ENCODE data around the gene PANK4. TPM values are rescaled to one million over a fixed set of nuclear protein-coding genes. Genes with fewer than 3 reads are reported as not detected.

Gene PANK4
- total RNA-seq, 6 donors from 2014 or later: 20.7 to 123 (median 36.9) TPM

DNA sequence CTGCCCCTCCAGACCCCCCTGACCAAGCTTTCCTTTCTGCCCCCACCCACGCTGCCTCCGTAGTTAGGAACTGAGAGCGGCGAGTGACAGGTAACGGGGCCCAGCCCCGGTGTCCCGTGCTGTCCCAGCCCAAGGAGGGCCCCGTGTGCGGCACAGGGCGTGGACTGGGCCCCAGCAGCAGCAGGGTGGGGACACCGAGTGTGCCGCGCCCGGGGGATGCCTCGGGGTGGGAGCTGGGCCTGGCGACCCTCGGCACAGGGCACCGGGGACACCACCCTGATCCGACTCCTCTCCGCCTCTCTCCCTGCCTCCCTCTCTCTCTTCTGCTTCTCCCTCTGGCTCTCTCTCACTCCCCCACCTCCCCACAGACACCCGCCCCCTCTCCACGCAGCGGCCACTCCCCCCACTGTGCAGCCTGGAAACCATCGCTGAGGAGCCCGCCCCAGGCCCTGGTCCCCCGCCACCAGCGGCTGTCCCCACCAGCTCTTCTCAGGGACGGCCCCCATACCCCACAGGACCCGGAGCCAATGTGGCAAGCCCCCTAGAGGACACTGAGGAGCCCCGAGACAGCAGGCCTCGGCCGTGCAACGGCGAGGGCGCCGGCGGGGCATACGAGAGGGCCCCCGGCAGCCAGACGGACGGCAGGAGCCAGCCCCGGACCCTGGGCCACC lies 22.7 kb downstream of the PANK4 start:
- TF ChIP-seq POLR2AphosphoS5 (IDR thresholded peaks at IDR 0.05) (no peak), EP300 (IDR thresholded peaks at IDR 0.05) (no peak), CTCF (IDR thresholded peaks at IDR 0.05) (no peak), POLR2A (IDR thresholded peaks at IDR 0.05) (no peak)
- Histone ChIP-seq H3K36me3 (peaks cover 5 to 16% (median 13%) of the 10 kb centered on the region in 4 donors), H3K4me1 (peaks cover 3 to 37% (median 7%) of the 10 kb centered on the region in 4 donors), H3K27me3 (peaks cover 0 to 7% (median 0%) of the 10 kb centered on the region in 4 donors), H3K27ac (no peak overlapping the region), H3K4me3 (no peak overlapping the region), H3K9me3 (no peaks in the 10 kb centered on the region)
- no peak for ATAC-seq (ENCODE audit: low FRiP score in 2 of 2)
- DNase-seq: peak in 1 of 2 donors; percentile 79
- 32 to 51% methylated on average over 17 to 25 of the region's 42 CpGs for WGBS, 2 donors

- ATAC-seq (ENCODE audit: low FRiP score in 2 of 2): no peak
Observed at GRCh38 chr1:2502661-2503553, 23.5 kb downstream of the PANK4 start.

GRCh38 chr1:2502210-2502609 lies 24.2 kb downstream of the PANK4 start:
- peaks cover 0 to 7% (median 0%) of the 10 kb centered on the region in 4 donors for H3K27me3 ChIP-seq
- H3K36me3 ChIP-seq: peaks cover 0 to under 1% (median 0%) of the 10 kb centered on the region in 4 donors
- 87 to 89% methylated on average over 17 to 18 of the region's 34 CpGs for WGBS, 2 donors
- no peak for TF ChIP-seq CTCF (IDR thresholded peaks at IDR 0.05)
- TF ChIP-seq POLR2AphosphoS5 (IDR thresholded peaks at IDR 0.05): no peak
- no peak for TF ChIP-seq EP300 (IDR thresholded peaks at IDR 0.05)
- no peak for TF ChIP-seq POLR2A (IDR thresholded peaks at IDR 0.05)
- DNase-seq: peak in 1 of 2 donors; percentile 79
- peaks cover 3 to 33% (median 7%) of the 10 kb centered on the region in 4 donors for H3K4me1 ChIP-seq
- ATAC-seq (ENCODE audit: low FRiP score in 2 of 2): no peak
- no peak overlapping the region for H3K4me3 ChIP-seq
- no peaks in the 10 kb centered on the region for H3K9me3 ChIP-seq
- H3K27ac ChIP-seq: no peak overlapping the region

More at GRCh38 chr1:2502661-2503553, 23.5 kb downstream of the PANK4 start:
- H3K27ac ChIP-seq: no peak overlapping the region
- no peaks in the 10 kb centered on the region for H3K9me3 ChIP-seq
- H3K4me3 ChIP-seq: no peak overlapping the region
- TF ChIP-seq POLR2A (IDR thresholded peaks at IDR 0.05) (no peak), EP300 (IDR thresholded peaks at IDR 0.05) (no peak), POLR2AphosphoS5 (IDR thresholded peaks at IDR 0.05) (no peak), CTCF (IDR thresholded peaks at IDR 0.05) (no peak)
- peaks cover 0 to 7% (median 0%) of the 10 kb centered on the region in 4 donors for H3K27me3 ChIP-seq
- peaks cover 3 to 37% (median 7%) of the 10 kb centered on the region in 4 donors for H3K4me1 ChIP-seq
- 78 to 85% methylated on average over 7 to 31 of the region's 36 CpGs for WGBS, 2 donors
- peak in 1 of 2 donors; percentile 78 for DNase-seq
- H3K36me3 ChIP-seq: peaks cover 1 to 8% (median 5%) of the 10 kb centered on the region in 4 donors

DNA sequence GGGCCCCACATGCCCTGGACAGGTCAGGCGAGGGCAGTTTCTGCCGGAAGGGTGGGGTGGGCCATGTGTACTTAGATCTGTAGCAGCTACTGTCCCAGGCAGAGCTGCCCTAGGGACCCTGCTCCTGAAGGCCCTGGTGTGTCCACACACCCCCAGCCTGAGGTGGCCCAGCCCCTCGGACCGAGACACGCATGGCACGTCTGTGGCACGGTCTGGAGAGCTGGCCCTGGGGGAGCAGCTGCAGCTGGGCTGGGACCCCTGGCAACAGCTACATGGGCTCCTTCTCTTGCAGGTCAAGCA lies 24.6 kb downstream of the PANK4 start:
- H3K27ac ChIP-seq: no peak overlapping the region
- H3K4me3 ChIP-seq: no peak overlapping the region
- 70% methylated on average over 2 of the region's 7 CpGs; no CpG with 5 or more reads in 1 of the 2 donors for WGBS, 2 donors
- no peaks in the 10 kb centered on the region for H3K36me3 ChIP-seq
- no peak for DNase-seq
- ATAC-seq (ENCODE audit: low FRiP score in 2 of 2): no peak
- H3K27me3 ChIP-seq: peaks cover 0 to 7% (median 0%) of the 10 kb centered on the region in 4 donors
- H3K9me3 ChIP-seq: no peaks in the 10 kb centered on the region
- TF ChIP-seq CTCF (IDR thresholded peaks at IDR 0.05) (no peak), POLR2AphosphoS5 (IDR thresholded peaks at IDR 0.05) (no peak), POLR2A (IDR thresholded peaks at IDR 0.05) (no peak), EP300 (IDR thresholded peaks at IDR 0.05) (no peak)
- peaks cover 3 to 29% (median 7%) of the 10 kb centered on the region in 4 donors for H3K4me1 ChIP-seq
